Spinal cord (tissue), 10 donors: Measurements from ENCODE around the gene MINK1. TPM values are rescaled to one million over a fixed set of nuclear protein-coding genes. Genes with fewer than 3 reads are reported as not detected.
"Not testable (repeated sequence)": the region's sequence is repeated elsewhere in the genome, so short reads cannot be mapped to it uniquely, and the experiment has no call there.

Experiments used
- DNase-seq, 6 donors: peaks; one replicate each; pipeline versions ENCODE4 v3.0.0 to v3.0.0-alpha.2; 2013 to 2015; ENCODE audit warnings: low spot score in 6 of 6, low read depth in 4 of 6
- H3K27ac ChIP-seq: one replicate; pipeline ENCODE4 v1.5.1; 2013; ENCODE audit warnings: low read depth, low read length, control low read depth
- H3K27me3 ChIP-seq: one replicate; pipeline ENCODE4 v1.6.1; 2013; ENCODE audit warnings: low read length; ENCODE audit not compliant: control insufficient read depth, insufficient read depth
- H3K36me3 ChIP-seq: one replicate; pipeline ENCODE4 v1.6.1; 2013; ENCODE audit warnings: low read length; ENCODE audit not compliant: control insufficient read depth, insufficient read depth
- H3K4me1 ChIP-seq: one replicate; pipeline ENCODE4 v1.6.1; 2013; ENCODE audit warnings: low read length; ENCODE audit not compliant: control insufficient read depth, insufficient read depth
- H3K4me3 ChIP-seq: one replicate; pipeline ENCODE4 v1.5.1; 2013; ENCODE audit warnings: low read depth, low read length, control low read depth
- H3K9me3 ChIP-seq: one replicate; pipeline ENCODE4 v1.6.1; 2013; ENCODE audit warnings: low read length; ENCODE audit not compliant: control insufficient read depth, insufficient read depth
- WGBS: methylation state at CpG from one replicate; pipeline ENCODE4 v1.1.5; 2013; ENCODE audit warnings: missing lambda C conversion rate; ENCODE audit not compliant: insufficient coverage; 5-methylcytosine and 5-hydroxymethylcytosine counted together
- polyA plus RNA-seq, 2 donors: library from polyadenylated mRNA; unstranded; fragments of 120-200 nt; gene quantifications; one replicate each; pipeline ENCODE4 v1.2.1, GENCODE V29; 2013; ENCODE audit not compliant: insufficient read length in 2 of 2
- total RNA-seq, 2 donors: library from RNA; depleted of rRNA in 1 of 2; stranded (reverse); fragments of 120-200 nt in 1 of 2; fragments of >200 nt in 1 of 2; gene quantifications; one replicate each; pipeline versions ENCODE4 v1.2.3 to v1.2.4, GENCODE V29; 2013 to 2014
- donor health status: healthy.

The MINK1 gene
- total and polyA plus RNA-seq, 4 donors = 33.5 to 86.2 (median 51.1) TPM

DNA sequence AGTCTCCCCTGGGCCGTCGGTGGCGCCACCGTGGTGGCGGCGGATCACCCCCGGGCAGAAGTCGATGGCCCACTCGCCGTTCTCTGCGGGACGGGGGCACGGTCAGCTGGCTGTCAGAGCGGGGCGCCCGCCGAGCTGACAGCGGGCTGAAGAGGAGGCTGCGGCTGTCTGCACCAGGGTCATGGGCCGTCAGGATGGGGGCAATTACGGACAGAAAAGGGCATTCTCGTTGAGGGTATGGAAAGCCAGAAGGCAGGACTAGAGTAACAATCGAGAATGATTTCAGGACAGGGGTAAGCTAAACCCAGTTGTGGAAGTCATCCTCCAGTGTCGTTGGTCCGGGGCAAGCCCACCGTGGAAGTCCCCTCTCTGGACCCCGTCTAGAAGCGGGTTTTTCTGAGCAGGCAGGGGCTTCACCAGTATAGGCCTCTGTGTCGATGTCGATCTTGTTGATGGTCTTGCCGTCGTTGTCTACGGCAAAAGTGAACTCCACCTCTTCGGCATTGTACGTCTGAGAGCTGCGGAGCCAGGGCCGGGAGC, 68.0 kb downstream of the MINK1 start:
- DNase-seq = no peak
- no peaks in the 10 kb centered on the region for H3K9me3 ChIP-seq
- H3K36me3 ChIP-seq = peaks cover 48% of the 10 kb centered on the region
- H3K27ac ChIP-seq = no peak overlapping the region
- H3K4me3 ChIP-seq = peak overlapping the region; percentile 5
- H3K4me1 ChIP-seq = peaks cover 52% of the 10 kb centered on the region
- peaks cover 41% of the 10 kb centered on the region for H3K27me3 ChIP-seq
- 41% methylated on average over 37 of the region's 37 CpGs for WGBS

DNA sequence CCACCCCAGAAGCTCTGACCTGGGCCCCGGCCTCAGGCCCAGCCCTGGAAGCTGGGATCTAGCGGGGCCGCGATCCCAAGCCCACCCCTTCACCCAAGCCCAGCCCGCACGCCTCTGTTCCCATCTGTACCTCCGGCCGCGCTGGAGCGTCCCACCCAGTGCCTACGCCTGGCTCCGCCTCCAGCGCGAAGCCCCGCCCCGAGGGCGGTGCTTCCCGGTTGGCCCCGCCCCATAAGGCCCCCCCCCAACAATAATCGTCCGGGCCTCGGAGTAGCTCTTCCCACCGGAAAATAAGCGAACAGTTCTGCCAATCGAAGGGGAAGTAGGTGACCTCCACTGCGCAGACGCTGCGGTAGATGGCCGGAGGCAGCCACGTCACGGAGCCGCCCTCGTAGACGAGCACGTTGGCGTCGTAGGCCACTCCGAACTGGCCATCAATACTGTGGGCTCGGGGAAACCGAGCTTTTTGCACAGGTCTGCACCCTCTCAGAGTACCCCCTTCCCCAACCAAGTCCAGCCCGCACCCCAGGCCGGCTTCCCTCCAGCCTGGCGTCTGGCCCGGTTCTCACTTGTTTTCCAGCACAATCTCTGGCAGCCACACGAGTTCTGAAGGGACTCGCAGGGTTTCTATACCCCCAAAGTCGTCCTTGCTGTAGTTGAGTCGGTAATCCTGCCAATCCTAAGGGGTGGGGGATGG, 68.7 kb downstream of the MINK1 start:
- DNase-seq = peak in 2 of 6 donors; percentile 39 to 41
- H3K4me3 ChIP-seq = no peak overlapping the region
- WGBS = 48% methylated on average over 39 of the region's 48 CpGs

DNA sequence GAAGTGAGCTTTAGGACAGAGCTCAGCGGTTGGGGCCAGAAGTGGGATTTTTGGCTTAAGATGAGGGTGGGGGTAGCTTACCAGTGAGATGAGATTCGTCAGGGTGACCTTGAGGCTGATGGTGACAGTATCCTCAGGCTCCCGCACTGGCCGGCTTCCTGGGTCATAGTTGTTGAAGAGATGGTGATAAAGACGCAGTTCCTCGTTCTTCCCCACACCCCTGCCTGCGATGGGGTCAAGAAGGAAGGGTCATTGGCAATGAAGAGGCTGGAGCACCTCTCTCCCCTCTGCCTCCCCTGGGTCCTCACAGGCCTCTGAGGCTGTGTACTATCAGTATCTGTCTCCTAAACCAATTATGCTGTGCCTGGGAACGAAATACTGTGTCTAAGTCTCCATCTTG, 69.4 kb downstream of the MINK1 start:
- Histone ChIP-seq H3K4me1 (peaks cover 52% of the 10 kb centered on the region), H3K9me3 (no peaks in the 10 kb centered on the region), H3K36me3 (peaks cover 34% of the 10 kb centered on the region), H3K27ac (no peak overlapping the region), H3K4me3 (no peak overlapping the region), H3K27me3 (peaks cover 41% of the 10 kb centered on the region)
- no peak for DNase-seq
- 76% methylated on average over 4 of the region's 8 CpGs for WGBS

More for the DNA sequence above, 68.7 kb downstream of the MINK1 start:
- peaks cover 52% of the 10 kb centered on the region for H3K4me1 ChIP-seq
- H3K27me3 ChIP-seq = peaks cover 41% of the 10 kb centered on the region
- H3K9me3 ChIP-seq = no peaks in the 10 kb centered on the region
- H3K27ac ChIP-seq = no peak overlapping the region
- H3K36me3 ChIP-seq = peaks cover 42% of the 10 kb centered on the region

DNA sequence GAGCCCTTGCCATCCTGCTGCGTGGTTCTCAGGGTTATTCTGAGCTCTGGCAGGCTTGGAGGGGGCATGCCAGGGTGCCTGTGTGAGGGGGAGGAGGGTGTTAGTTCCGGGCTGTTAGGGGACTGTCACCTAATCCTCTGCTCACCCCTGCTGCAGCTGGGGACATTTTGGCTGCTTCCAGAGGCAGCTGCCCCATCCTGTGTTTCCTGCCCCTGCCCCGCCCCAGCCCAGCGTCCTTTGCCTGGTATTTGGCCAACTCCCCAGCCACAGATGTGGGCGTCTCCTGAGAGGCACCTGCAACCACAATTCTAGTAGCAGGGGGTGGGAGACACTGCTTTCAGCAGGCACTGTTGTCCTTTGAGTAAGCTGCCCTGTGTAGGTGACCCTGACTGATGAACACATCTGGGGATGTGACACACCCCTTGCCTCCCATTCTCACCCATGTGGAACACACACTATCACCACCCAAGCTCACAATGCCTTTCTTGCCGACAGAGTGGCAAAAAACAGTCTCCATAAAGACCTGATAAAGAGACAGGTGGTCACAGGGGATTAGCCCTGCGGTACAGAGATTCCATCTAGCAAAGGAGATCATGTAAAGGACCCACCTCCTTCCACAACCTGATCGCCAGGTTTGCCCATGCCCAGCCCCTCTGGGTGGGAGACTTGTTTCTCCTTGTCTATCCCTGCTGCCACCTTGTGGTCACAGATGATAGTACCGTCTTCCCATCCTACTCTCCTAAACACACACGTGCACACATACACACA, 70.1 kb downstream of the MINK1 start, which contains the start of gene CHRNE:
CHRNE (minus strand) TSS at position 48 of the 768 bp plus-strand sequence; CDS start at position 13, 35 bp downstream.
- peaks cover 54% of the 10 kb centered on the region for H3K4me1 ChIP-seq
- peaks cover 40% of the 10 kb centered on the region for H3K27me3 ChIP-seq
- H3K9me3 ChIP-seq = no peaks in the 10 kb centered on the region
- WGBS = 32% methylated on average over 7 of the region's 10 CpGs
- no peak within 1 kb of the TSS for H3K27ac ChIP-seq
- no peak within 1 kb of the TSS for H3K4me3 ChIP-seq
- peak in 5 of 6 donors; percentile 64 to 96 (median 71) for DNase-seq
- H3K36me3 ChIP-seq = peaks cover 28% of the 10 kb centered on the region

DNA sequence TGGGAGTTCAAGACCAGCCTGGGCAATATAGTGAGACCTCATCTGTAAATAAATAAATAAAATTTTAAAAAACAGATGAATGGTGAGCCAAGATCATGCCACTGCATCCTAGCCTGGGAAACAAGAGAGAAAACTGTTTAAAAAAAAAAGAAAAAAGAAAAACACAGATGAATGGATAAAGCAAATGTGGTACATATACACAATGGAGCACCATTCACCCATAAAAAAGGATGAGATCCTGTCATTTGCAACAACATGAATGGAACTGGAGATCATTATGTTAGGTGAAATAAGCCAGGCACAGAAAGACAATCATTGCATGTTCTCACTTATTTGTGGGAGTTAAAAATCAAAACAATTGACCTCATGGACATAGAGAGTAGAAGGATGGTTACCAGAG, 73.5 kb downstream of the MINK1 start:
- not testable (repeated sequence) for H3K9me3 ChIP-seq, H3K4me3 ChIP-seq, H3K36me3 ChIP-seq, H3K27me3 ChIP-seq, DNase-seq, H3K27ac ChIP-seq
- peaks cover 34% of the 10 kb centered on the region for H3K4me1 ChIP-seq

DNA sequence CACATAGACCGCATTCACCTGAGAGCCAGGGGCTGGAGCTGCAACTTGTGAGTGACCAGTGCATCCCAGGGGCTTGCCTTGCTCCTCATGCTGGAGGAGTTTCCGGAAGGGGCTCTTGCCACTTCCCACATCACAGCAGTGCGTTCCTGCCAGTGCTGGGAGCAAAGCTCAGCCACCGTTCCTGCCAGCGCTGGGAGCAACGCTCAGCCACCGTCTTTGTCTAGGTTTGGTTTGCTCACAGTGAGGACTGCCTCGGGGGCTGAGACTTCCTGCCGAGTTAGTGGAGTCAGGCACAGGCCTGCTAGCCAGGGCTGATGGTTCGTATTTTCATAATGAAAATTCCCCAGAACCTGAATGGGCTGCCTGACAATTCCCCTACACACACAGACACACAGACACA, 75.2 kb downstream of the MINK1 start:
- DNase-seq = peak in 2 of 6 donors; percentile 27 to 36
- peaks cover 2% of the 10 kb centered on the region for H3K27me3 ChIP-seq
- H3K9me3 ChIP-seq = no peaks in the 10 kb centered on the region
- H3K27ac ChIP-seq = no peak overlapping the region
- peaks cover 18% of the 10 kb centered on the region for H3K4me1 ChIP-seq
- WGBS = 31% methylated on average over 9 of the region's 10 CpGs
- H3K36me3 ChIP-seq = no peaks in the 10 kb centered on the region
- no peak overlapping the region for H3K4me3 ChIP-seq

DNA sequence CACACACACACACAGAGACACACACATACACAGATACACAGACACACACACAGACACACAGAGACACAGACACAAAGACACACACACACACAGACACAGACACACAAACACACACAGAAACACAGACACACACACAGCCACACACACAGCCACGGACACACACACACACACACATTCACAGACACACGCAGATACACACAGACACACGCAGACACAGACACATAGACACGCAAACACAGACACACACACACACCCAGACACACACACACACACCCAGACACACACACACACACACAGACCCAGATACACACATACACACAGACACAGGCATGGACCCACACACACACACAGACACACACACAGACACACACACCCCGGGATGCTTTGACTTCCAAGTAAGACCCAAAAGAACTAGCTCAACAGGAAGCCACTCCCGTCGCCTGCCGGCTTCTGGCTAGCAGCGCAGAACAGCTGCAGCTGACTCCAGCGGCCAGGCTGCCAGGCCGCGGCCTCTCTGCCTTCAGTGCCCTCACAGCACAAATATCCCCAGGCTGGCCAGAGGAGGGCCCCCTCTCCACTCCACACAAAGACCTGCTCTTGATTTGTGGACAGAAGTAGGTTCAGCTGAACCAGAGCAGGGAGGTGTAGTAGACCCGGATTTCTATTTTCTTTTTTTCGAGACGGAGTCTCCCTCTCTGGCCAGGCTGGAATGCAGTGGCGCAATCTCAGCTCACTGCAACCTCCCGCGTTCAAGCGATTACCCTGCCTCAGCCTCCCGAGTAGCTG, 75.8 kb downstream of the MINK1 start:
- Histone ChIP-seq H3K27ac (peak overlapping the region; percentile 16), H3K9me3 (no peaks in the 10 kb centered on the region), H3K4me3 (no peak overlapping the region), H3K27me3 (peaks cover 2% of the 10 kb centered on the region), H3K4me1 (peaks cover 16% of the 10 kb centered on the region), H3K36me3 (no peaks in the 10 kb centered on the region)
- DNase-seq = peak in 4 of 6 donors; percentile 40 to 86 (median 69)
- 29% methylated on average over 12 of the region's 20 CpGs for WGBS

DNA sequence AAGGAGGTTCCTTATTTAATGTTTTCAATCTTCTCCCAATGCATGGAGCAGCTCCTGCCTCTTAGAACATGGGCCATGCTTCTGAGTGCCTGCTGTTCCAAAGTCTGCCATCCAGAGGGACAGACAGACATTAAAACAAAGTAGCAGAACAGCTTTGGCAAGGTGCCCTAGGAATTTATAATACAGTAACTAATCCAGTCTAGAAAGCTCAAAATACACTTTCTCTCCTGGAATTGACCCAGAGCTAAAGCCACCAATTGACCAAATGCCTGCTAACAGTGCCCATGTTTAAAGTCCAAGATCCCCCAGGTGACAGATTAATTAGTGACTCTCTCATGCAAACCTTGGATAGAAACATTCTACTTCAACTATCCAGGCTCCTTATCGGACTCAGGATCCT, 80.9 kb downstream of the MINK1 start:
- no peak for DNase-seq
- H3K36me3 ChIP-seq = no peaks in the 10 kb centered on the region
- H3K4me3 ChIP-seq = no peak overlapping the region
- no peak overlapping the region for H3K27ac ChIP-seq
- WGBS = no CpG with 5 or more reads among the region's 1 CpG
- no peaks in the 10 kb centered on the region for H3K9me3 ChIP-seq
- no peaks in the 10 kb centered on the region for H3K27me3 ChIP-seq
- H3K4me1 ChIP-seq = peaks cover 8% of the 10 kb centered on the region

DNA sequence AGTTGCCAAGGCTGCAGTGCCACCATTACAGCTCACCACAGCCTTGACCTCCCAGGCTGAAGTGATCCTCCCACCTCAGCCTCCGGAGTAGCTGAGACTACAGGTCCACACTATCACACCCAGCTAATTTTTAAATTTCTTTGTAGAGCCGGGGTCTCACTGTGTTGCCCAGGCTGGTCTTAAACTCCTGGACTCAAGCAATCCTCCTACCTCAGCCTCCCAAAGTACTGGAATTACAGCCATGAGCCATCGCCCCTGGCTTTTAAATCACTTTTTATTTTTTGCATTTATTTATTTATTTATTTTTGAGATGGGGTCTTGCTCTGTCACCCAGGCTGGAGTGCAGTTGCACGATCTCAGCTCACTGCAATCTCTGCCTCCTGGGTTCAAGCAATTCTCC, 81.4 kb downstream of the MINK1 start:
- not testable (repeated sequence) for H3K27me3 ChIP-seq, H3K27ac ChIP-seq, H3K4me3 ChIP-seq, H3K9me3 ChIP-seq, DNase-seq, H3K36me3 ChIP-seq, H3K4me1 ChIP-seq
- 97% methylated on average over 3 of the region's 4 CpGs for WGBS
